Hepatocyte (in vitro differentiated cells): Measurements from ENCODE around the gene ANAPC7. TPM values are rescaled to one million over a fixed set of nuclear protein-coding genes. Genes with fewer than 3 reads are reported as not detected.
"Not testable (repeated sequence)": the region's sequence is repeated elsewhere in the genome, so short reads cannot be mapped to it uniquely, and the experiment has no call there.

Experiments used
- DNase-seq: peaks from one replicate; pipeline ENCODE4 v3.0.0-alpha.2; 2016; ENCODE audit warnings: low spot score
- H2AFZ ChIP-seq: fragments of 200-600 bp; sonication (generic); 2 replicates; pipeline ENCODE4 v1.6.0; 2016; ENCODE audit warnings: antibody characterized with exemption, mild to moderate bottlenecking
- H3K27ac ChIP-seq: fragments of 200-600 bp; sonication (generic); 2 replicates; pipeline ENCODE4 v1.5.1; 2016; ENCODE audit warnings: mild to moderate bottlenecking
- H3K27me3 ChIP-seq: fragments of 200-600 bp; sonication (generic); 2 replicates; pipeline ENCODE4 v1.6.1; 2016
- H3K36me3 ChIP-seq: fragments of 200-600 bp; sonication (generic); replicated peaks from 2 replicates; pipeline ENCODE4 v1.5.1; 2016; ENCODE audit warnings: low read depth; ENCODE audit not compliant: insufficient read depth
- H3K4me1 ChIP-seq: fragments of 200-600 bp; sonication (generic); 2 replicates; pipeline ENCODE4 v1.5.1; 2016; ENCODE audit warnings: mild to moderate bottlenecking, moderate library complexity; ENCODE audit not compliant: insufficient read depth
- H3K4me2 ChIP-seq: fragments of 200-600 bp; sonication (generic); 2 replicates; pipeline ENCODE4 v1.6.0; 2016
- H3K4me3 ChIP-seq: fragments of 200-600 bp; sonication (generic); 2 replicates; pipeline ENCODE4 v1.5.1; 2016; ENCODE audit warnings: mild to moderate bottlenecking
- H3K79me2 ChIP-seq: fragments of 200-600 bp; sonication (generic); 2 replicates; pipeline ENCODE4 v1.6.0; 2017; ENCODE audit warnings: mild to moderate bottlenecking
- H3K9me2 ChIP-seq: fragments of 200-600 bp; sonication (generic); replicated peaks from 2 replicates; pipeline ENCODE4 v1.6.0; 2017; ENCODE audit warnings: mild to moderate bottlenecking; ENCODE audit not compliant: insufficient read depth
- H3K9me3 ChIP-seq: fragments of 200-600 bp; sonication (generic); 2 replicates; pipeline ENCODE4 v1.5.1; 2016; ENCODE audit warnings: low read depth, mild to moderate bottlenecking
- H4K20me1 ChIP-seq: fragments of 200-600 bp; sonication (generic); 2 replicates; pipeline ENCODE4 v1.6.0; 2016; ENCODE audit warnings: mild to moderate bottlenecking; ENCODE audit not compliant: insufficient read depth, poor library complexity, severe bottlenecking
- CTCF ChIP-seq: fragments of 200-600 bp; sonication (generic); IDR thresholded peaks from 2 replicates; pipeline ENCODE4 v1.5.1; 2016; ENCODE audit warnings: antibody characterized with exemption, mild to moderate bottlenecking; ENCODE audit not compliant: poor library complexity
- EZH2 ChIP-seq: fragments of 200-600 bp; sonication (generic); IDR thresholded peaks from 2 replicates; pipeline ENCODE4 v1.6.1; 2016; ENCODE audit warnings: antibody characterized with exemption, mild to moderate bottlenecking, borderline replicate concordance
- EZH2phosphoT487 ChIP-seq: fragments of 200-600 bp; sonication (generic); IDR thresholded peaks from one replicate; pipeline ENCODE4 v1.6.1; 2018; ENCODE audit warnings: antibody characterized with exemption, mild to moderate bottlenecking, low read depth, moderate library complexity; ENCODE audit not compliant: unreplicated experiment, severe bottlenecking
- WGBS: methylation state at CpG from one replicate; pipeline ENCODE4 v1.1.6; 2016; ENCODE audit warnings: low lambda C conversion rate; ENCODE audit errors: missing lambda C conversion rate; 5-methylcytosine and 5-hydroxymethylcytosine counted together
- polyA plus RNA-seq: library from polyadenylated mRNA; unstranded; fragments of >200 nt; fragmentation: Nextera tagmentation; extraction: Ambion mirVana; gene quantifications from 2 replicates; pipeline ENCODE4 v1.2.1, GENCODE V29; 2016
- total RNA-seq: library from RNA; depleted of rRNA; stranded (reverse); fragments of >200 nt; gene quantifications from 2 replicates; pipeline ENCODE4 v1.2.3, GENCODE V29; 2014

The ANAPC7 gene
- total and polyA plus RNA-seq, 2 experiments from 2014 or later, result 28.3 to 35.7 TPM

DNA sequence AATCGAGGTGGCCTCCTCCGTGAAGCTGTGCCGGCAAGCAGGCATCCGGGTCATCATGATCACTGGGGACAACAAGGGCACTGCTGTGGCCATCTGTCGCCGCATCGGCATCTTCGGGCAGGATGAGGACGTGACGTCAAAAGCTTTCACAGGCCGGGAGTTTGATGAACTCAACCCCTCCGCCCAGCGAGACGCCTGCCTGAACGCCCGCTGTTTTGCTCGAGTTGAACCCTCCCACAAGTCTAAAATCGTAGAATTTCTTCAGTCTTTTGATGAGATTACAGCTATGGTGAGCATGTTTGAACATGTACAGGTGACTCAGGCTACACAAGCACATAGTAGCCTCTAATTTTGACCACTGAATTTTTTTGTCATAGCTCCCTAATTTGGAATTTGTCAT, 62.8 kb downstream of the ANAPC7 start:
- Histone ChIP-seq H3K4me1 (no peaks in the 10 kb centered on the region), H2AFZ (no peak overlapping the region), H3K27me3 (no peaks in the 10 kb centered on the region), H3K9me3 (no peaks in the 10 kb centered on the region), H3K79me2 (peaks cover 10% of the 10 kb centered on the region), H3K4me2 (no peak overlapping the region), H3K4me3 (no peak overlapping the region), H3K36me3 (peaks cover 14% of the 10 kb centered on the region), H4K20me1 (peaks cover 3% of the 10 kb centered on the region), H3K9me2 (no peaks in the 10 kb centered on the region), H3K27ac (no peak overlapping the region)
- DNase-seq, result no peak
- TF ChIP-seq EZH2 (no peak), EZH2phosphoT487 (no peak), CTCF (no peak)
- 96% methylated on average over 18 of the region's 18 CpGs for WGBS

DNA sequence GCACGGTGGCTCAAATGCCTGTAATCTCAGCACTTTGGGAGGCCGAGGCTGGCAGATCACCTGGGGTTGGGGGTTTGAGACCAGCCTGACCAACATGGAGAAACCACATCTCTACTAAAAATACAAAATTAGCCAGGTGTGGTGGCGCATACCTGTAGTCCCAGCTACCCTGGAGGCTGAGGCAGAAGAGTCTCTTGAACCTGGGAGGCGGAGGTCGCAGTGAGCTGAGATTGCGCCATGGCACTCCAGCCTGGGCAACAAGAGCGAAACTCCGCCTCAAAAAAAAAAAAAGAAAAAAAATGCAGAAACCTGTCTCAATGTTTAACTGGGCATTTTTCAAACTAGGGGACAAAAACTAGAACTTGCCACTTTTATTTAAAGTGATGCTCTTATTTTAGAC, 63.2 kb downstream of the ANAPC7 start:
- H3K9me3 ChIP-seq, H3K27me3 ChIP-seq, DNase-seq, H3K4me3 ChIP-seq, H3K27ac ChIP-seq, H3K9me2 ChIP-seq, H2AFZ ChIP-seq, H3K79me2 ChIP-seq, H3K4me2 ChIP-seq, H3K4me1 ChIP-seq, H4K20me1 ChIP-seq: not testable (repeated sequence)
- 99% methylated on average over 8 of the region's 8 CpGs for WGBS
- peaks cover 14% of the 10 kb centered on the region for H3K36me3 ChIP-seq

DNA sequence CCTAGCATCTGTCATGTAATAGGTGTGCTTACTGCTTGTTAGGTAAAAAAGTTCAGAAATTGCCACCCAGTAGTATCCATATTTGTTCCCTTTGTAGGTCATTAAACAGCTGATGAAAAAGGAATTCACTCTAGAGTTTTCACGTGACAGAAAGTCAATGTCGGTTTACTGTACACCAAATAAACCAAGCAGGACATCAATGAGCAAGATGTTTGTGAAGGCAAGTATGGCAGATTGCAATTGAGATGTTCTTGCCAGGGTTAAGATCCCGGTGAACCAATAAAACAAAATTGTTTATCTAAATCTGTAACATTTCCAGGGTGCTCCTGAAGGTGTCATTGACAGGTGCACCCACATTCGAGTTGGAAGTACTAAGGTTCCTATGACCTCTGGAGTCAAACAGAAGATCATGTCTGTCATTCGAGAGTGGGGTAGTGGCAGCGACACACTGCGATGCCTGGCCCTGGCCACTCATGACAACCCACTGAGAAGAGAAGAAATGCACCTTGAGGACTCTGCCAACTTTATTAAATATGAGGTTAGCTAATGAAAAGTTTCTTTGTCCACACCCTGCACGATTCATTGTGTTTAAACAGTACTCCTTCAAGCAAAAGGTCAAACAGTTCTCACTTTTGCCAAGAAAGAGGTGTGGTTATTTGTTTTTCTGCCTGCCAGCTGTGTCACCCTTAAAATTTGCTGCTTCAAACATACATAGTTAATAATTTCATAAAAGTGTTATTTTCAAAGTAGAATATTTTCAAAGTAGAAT, 64.1 kb downstream of the ANAPC7 start:
- H3K4me1 ChIP-seq, result no peaks in the 10 kb centered on the region
- no peak overlapping the region for H3K4me3 ChIP-seq
- H3K36me3 ChIP-seq, result peaks cover 11% of the 10 kb centered on the region
- peaks cover 10% of the 10 kb centered on the region for H3K79me2 ChIP-seq
- no peak for DNase-seq
- H3K27ac ChIP-seq, result peak overlapping the region; percentile 3
- TF ChIP-seq CTCF (no peak), EZH2 (no peak), EZH2phosphoT487 (no peak)
- WGBS, result 86% methylated on average over 8 of the region's 8 CpGs
- H2AFZ ChIP-seq, result no peak overlapping the region
- H3K27me3 ChIP-seq, result no peaks in the 10 kb centered on the region
- no peak overlapping the region for H3K4me2 ChIP-seq
- no peaks in the 10 kb centered on the region for H3K9me3 ChIP-seq
- H4K20me1 ChIP-seq, result peaks cover 3% of the 10 kb centered on the region
- H3K9me2 ChIP-seq, result no peaks in the 10 kb centered on the region

DNA sequence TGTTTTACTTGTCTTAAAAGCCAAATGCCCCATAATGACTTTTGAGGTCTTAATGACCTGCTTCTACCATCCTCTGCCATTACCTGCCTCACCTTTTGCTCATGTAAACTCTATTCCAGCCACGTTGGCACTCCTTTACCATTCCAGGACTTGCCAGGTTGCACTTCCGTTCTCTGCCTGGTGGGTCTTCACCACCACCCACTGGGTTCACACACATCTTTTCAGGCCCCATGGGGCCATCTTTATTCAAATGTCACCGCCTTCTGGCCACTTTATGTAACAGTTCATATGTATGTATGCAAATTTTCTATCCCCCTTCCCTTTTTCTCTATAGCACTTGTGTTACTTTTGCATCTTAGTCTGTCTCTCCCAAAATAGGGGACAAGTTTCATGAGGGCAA, 64.8 kb downstream of the ANAPC7 start:
- no peaks in the 10 kb centered on the region for H3K4me1 ChIP-seq
- H3K9me3 ChIP-seq, result no peaks in the 10 kb centered on the region
- no peak overlapping the region for H2AFZ ChIP-seq
- H3K27me3 ChIP-seq, result no peaks in the 10 kb centered on the region
- no peaks in the 10 kb centered on the region for H3K9me2 ChIP-seq
- DNase-seq, result no peak
- H3K36me3 ChIP-seq, result peaks cover 11% of the 10 kb centered on the region
- no peak overlapping the region for H3K4me3 ChIP-seq
- 89% methylated on average over 3 of the region's 3 CpGs for WGBS
- TF ChIP-seq CTCF (peak; percentile 7), EZH2phosphoT487 (no peak), EZH2 (no peak)
- H3K27ac ChIP-seq, result peak overlapping the region; percentile 3
- no peak overlapping the region for H3K4me2 ChIP-seq
- H3K79me2 ChIP-seq, result peaks cover 10% of the 10 kb centered on the region
- H4K20me1 ChIP-seq, result peaks cover 3% of the 10 kb centered on the region
